ENCODE data around the gene TSPAN14.

Gene TSPAN14

GRCh38 chr10:80437227-80437626 is 16.9 kb upstream of the TSPAN14 start:
- no peaks in the 10 kb centered on the region for H3K79me2 ChIP-seq (ENCODE audit: insufficient read depth, low read length)
- no peak overlapping the region for H3K4me3 ChIP-seq (ENCODE audit: low read length, poor library complexity, severe bottlenecking)
- no peak for TF ChIP-seq CTCF (conservative IDR thresholded peaks at IDR 0.05; ENCODE audit: low read length)
- TF ChIP-seq EZH2phosphoT487 (IDR thresholded peaks at IDR 0.05; ENCODE audit: borderline replicate concordance), result no peak
- H3K27me3 ChIP-seq (ENCODE audit: insufficient read depth, low read length, poor library complexity, severe bottlenecking), result no peaks in the 10 kb centered on the region
- no peaks in the 10 kb centered on the region for H3F3A ChIP-seq (ENCODE audit: low read depth)
- no peaks in the 10 kb centered on the region for H3K4me1 ChIP-seq (ENCODE audit: insufficient read depth, low read length, poor library complexity, severe bottlenecking)
- no peaks in the 10 kb centered on the region for H3K9me2 ChIP-seq (replicated peaks; ENCODE audit: low read depth, low read length)
- no peak overlapping the region for H2AFZ ChIP-seq (ENCODE audit: low read length)
- H3K4me2 ChIP-seq (ENCODE audit: low read depth, low read length, poor library complexity, severe bottlenecking), result no peak overlapping the region
- no peaks in the 10 kb centered on the region for H3K9me3 ChIP-seq (ENCODE audit: insufficient read depth, low read depth, low read length)
- no peaks in the 10 kb centered on the region for H4K20me1 ChIP-seq (ENCODE audit: insufficient read depth, low read length, poor library complexity, severe bottlenecking)
- H3K9ac ChIP-seq (ENCODE audit: low read depth, low read length, poor library complexity, severe bottlenecking), result no peak overlapping the region
- peaks cover 12% of the 10 kb centered on the region; the same call in 1 of the 2 replicates for H3K36me3 ChIP-seq (ENCODE audit: insufficient read depth, low read length)

- no peaks in the 10 kb centered on the region for H3K9me2 ChIP-seq (replicated peaks; ENCODE audit: low read depth, low read length)
- no peaks in the 10 kb centered on the region for H3K36me3 ChIP-seq (ENCODE audit: insufficient read depth, low read length)
- no peak overlapping the region for H3K4me3 ChIP-seq (ENCODE audit: low read length, poor library complexity, severe bottlenecking)
- no peaks in the 10 kb centered on the region for H3K9me3 ChIP-seq (ENCODE audit: insufficient read depth, low read depth, low read length)
- no peaks in the 10 kb centered on the region for H4K20me1 ChIP-seq (ENCODE audit: insufficient read depth, low read length, poor library complexity, severe bottlenecking)
- no peak overlapping the region for H2AFZ ChIP-seq (ENCODE audit: low read length)
- peaks cover 6% of the 10 kb centered on the region; the same call in 1 of the 2 replicates for H3F3A ChIP-seq (ENCODE audit: low read depth)
- H3K27me3 ChIP-seq (ENCODE audit: insufficient read depth, low read length, poor library complexity, severe bottlenecking), result no peaks in the 10 kb centered on the region
- H3K79me2 ChIP-seq (ENCODE audit: insufficient read depth, low read length), result no peaks in the 10 kb centered on the region
- H3K4me1 ChIP-seq (ENCODE audit: insufficient read depth, low read length, poor library complexity, severe bottlenecking), result peaks cover 24% of the 10 kb centered on the region
- TF ChIP-seq EZH2phosphoT487 (IDR thresholded peaks at IDR 0.05; ENCODE audit: borderline replicate concordance), result no peak
- no peak for TF ChIP-seq CTCF (conservative IDR thresholded peaks at IDR 0.05; ENCODE audit: low read length)
- no peak overlapping the region for H3K9ac ChIP-seq (ENCODE audit: low read depth, low read length, poor library complexity, severe bottlenecking)
- no peak overlapping the region for H3K4me2 ChIP-seq (ENCODE audit: low read depth, low read length, poor library complexity, severe bottlenecking)
Measured at GRCh38 chr10:80441831-80442230, 12.3 kb upstream of the TSPAN14 start.

GRCh38 chr10:80442879-80443278 is 11.2 kb upstream of the TSPAN14 start:
- Histone ChIP-seq H3K9me3 (ENCODE audit: insufficient read depth, low read depth, low read length) (no peaks in the 10 kb centered on the region), H3K4me1 (ENCODE audit: insufficient read depth, low read length, poor library complexity, severe bottlenecking) (peaks cover 24% of the 10 kb centered on the region), H3K9ac (ENCODE audit: low read depth, low read length, poor library complexity, severe bottlenecking) (peak overlapping the region; percentile 45), H3K27me3 (ENCODE audit: insufficient read depth, low read length, poor library complexity, severe bottlenecking) (no peaks in the 10 kb centered on the region), H3K4me2 (ENCODE audit: low read depth, low read length, poor library complexity, severe bottlenecking) (peak overlapping the region; percentile 36), H3K9me2 (replicated peaks; ENCODE audit: low read depth, low read length) (no peaks in the 10 kb centered on the region), H3F3A (ENCODE audit: low read depth) (peaks cover 6% of the 10 kb centered on the region; the same call in 1 of the 2 replicates), H4K20me1 (ENCODE audit: insufficient read depth, low read length, poor library complexity, severe bottlenecking) (no peaks in the 10 kb centered on the region), H2AFZ (ENCODE audit: low read length) (peak overlapping the region; percentile 67; the same call in 1 of the 2 replicates), H3K79me2 (ENCODE audit: insufficient read depth, low read length) (no peaks in the 10 kb centered on the region), H3K36me3 (ENCODE audit: insufficient read depth, low read length) (no peaks in the 10 kb centered on the region), H3K4me3 (ENCODE audit: low read length, poor library complexity, severe bottlenecking) (no peak overlapping the region)
- no peak for TF ChIP-seq CTCF (conservative IDR thresholded peaks at IDR 0.05; ENCODE audit: low read length)
